Endothelial cell of hepatic sinusoid (primary cell): Measurements from ENCODE around the gene BUD23.
"Not testable (repeated sequence)": the region's sequence is repeated elsewhere in the genome, so short reads cannot be mapped to it uniquely, and the experiment has no call there.

Experiments used
- in situ Hi-C: cut with HindIII; loops from 2 replicates; pipeline ENCODE4 v1.10.0; 2017; ENCODE audit warnings: low sequenced_read_pairs

Gene BUD23

DNA sequence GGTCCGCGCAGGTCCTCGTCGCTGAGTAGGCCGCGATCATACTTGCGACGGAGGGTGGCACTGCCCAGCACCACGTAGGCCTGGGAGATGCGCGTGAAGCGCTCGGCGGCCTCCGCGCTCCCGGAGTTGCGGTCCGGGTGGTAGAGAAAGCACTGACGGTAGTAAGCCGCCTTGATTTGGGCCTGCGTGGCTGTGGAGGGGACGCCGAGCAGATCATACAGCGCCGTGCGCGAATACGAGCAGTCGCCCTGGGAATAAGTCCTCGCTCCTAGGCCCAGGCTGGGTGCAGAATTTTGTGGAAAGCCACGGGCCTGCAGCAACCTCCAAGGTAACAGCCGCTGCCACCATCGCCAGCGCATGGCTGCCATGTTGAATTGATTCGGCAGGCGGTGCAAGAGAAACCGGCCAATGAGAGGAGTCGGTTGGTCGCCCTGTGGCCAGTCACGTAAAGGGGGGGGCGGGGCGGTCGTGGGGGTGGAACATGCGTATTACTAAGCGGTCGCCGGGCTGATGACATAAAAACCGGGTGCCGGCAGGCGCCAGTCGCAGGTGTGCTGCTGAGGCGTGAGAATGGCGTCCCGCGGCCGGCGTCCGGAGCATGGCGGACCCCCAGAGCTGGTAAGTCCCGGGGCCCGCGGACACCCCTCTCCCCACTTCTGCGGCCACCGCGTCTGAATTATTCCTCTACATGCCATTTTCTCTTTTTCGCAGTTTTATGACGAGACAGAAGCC, at the start of gene BUD23, which contains the start of gene DNAJC30:
TSS of gene BUD23 (plus strand) at position 542 of the 732 bp plus-strand sequence. CDS start at position 571, 29 bp downstream.
TSS of gene DNAJC30 (minus strand) at position 398 of the 732 bp plus-strand sequence. CDS start at position 368, 30 bp downstream.
- in situ Hi-C loops, result no loop called here

GRCh38 chr7:73633844-73634243, 49.6 kb upstream of the BUD23 start:
- in situ Hi-C loops, result no loop called here

DNA sequence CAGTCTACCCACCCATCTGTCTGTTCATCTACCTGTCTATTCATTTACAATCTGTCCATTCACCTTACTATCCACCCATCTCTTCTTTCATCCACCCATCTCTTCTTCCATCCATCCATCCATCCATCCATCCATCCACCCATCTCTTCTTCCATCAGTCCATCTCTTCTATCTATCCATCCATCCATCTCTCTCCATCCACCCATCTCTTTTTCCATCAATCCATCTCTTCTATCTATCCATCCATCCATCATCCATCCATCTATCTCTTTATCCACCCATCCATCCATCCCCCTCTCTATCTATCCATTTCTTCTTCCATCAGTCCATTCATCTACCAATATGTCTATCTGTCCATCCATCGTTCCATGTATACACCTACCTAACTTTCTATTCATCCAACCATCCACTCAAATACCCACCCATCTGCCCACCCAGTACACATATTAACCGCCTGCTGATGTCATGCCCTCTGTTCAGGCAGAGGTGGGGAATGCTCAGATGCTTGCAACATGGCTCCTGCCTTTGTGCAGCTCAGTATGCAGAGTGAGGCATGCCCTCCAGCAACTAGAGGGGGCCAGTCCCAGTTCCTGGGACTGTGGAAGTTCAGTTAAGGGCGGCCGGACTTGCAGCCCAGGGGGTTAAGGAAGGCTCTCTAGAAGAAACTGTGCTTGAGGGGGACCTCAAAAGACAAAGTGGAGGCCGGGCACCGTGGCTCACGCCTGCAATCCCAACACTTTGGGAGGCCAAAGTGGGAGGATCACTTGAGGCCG, 47.8 kb upstream of the BUD23 start:
- in situ Hi-C loops, result no loop called here

DNA sequence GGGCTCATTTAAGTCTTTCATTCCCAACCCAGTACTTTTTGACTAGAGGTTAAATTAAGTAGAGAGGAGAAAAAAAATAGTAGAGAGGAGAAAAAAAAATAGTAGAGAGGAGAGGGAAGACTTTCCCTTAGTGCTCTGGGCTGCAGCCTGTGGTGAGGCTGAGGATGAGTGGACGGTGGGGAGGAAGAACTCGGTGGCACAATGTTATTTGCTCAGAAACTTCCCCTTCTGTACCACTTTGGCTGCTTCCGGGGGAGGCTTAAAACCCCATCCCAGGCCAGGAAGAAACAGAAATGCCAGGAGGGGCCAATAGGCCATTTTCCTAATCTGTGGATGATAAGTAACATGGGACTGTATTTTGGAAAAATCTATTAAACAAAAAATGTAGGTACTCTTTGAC, 44.5 kb upstream of the BUD23 start:
- in situ Hi-C loops, result no loop called here

DNA sequence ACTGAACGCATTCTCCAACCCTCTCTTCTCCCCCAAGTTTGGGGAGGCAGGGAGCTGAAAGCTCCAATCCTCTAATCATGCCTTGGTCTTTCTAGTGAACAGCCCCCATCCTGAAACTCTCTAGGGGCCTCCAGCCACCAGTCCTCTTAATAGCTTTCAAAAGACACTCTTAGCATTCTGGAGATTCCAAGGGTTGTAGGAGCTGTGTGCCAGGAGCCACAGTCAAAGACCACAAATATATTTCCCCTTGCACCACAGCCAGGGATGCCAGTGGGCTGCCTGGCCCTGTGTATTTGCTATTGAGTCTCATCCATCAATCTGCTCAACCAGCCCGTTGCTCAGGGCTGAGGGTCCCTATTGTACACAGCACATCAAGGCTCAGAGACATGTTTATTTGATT, 40.6 kb upstream of the BUD23 start:
- in situ Hi-C loops, result no loop called here

DNA sequence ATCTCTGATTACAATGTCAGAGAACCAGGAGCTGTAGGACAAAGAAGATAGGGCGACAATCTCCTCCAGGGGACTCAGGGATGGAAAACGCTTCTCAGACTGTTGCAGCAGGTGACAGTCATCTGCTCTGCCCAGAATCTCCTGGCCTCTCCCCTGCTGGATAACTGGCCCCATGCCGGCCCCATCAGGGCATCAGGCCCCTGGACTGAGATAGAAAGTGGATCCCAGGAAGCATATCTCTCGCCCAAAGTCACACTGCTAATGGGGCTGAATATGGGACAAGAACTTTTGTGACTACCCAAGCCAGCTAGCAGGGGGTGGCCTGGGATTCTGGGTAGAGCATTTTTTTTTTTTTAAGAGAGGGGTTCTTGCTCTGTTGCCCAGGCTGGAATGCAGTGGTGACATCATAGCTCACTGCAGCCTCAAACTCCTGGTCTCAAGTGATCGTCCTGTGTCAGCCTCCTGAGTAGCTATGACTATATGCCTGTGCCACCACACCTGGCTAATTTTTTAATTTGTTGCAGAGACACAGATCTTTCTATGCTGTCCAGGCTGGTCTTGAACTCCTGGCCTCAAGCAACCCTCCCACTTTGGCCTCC, 38.6 kb upstream of the BUD23 start:
- in situ Hi-C loops, result no loop called here

GRCh38 chr7:73645643-73646174, 37.7 kb upstream of the BUD23 start:
- in situ Hi-C loops, result no loop called here

GRCh38 chr7:73646785-73647724, 36.3 kb upstream of the BUD23 start:
- in situ Hi-C loops, result no loop called here

GRCh38 chr7:73647725-73648592, 35.4 kb upstream of the BUD23 start:
- in situ Hi-C loops, result no loop called here

DNA sequence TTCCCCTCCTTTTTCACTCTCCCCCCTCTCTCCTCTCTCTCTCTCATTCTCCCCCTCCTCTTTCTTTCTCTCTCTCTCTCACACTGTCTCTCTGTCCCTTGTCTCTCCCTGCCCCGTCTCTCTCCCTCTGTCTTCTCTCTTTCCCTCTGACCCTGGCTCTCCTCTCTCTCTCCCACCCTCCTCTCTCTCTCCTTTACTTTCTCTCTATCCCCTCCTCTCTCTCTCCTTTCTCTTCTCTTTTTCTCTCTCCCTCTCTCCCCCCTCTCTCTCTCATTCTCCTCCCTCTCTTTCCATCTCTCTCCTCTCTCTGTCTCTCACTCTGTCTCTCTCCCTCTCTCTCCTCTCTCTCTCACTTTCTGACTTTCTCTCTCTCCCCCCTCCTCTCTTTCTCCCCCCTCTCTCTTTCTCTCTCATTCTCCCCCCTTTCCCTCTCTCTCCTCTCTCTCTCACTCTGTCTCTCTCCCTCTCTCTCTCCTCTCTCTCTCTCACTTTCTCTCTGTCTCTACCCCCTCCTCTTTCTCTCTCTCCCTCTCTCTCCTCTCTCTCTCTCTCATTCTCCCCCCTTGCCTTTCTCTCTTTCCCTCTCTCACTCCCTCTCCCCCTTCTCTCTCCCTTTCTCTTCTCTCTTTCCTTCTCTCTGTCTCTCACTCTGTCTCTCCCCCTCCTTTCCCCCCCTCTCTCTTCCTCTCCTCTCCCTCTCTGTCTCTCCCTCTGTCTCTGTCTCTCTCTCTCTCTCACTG, 34.6 kb upstream of the BUD23 start:
- in situ Hi-C loops, result no loop called here

DNA sequence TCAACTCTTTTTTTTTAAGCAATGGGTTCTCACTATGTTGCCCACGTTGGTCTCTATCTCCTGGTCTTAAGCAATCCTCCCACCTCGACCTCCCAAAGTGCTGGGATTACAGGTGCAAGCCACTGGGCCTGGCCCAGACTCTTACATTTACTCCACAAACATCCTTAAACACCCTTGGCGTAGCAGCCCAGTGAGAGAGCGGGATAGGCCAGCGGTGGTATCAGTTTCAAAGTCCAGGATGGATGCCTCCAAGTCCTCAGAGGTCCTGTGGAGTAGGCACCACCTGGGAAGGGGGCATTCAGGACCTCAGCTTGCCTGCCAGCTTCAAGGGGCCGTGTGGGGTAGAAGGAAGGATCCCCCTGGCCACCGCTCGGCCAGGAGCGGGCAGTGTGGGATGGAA, 33.8 kb upstream of the BUD23 start:
- in situ Hi-C loops, result no loop called here

DNA sequence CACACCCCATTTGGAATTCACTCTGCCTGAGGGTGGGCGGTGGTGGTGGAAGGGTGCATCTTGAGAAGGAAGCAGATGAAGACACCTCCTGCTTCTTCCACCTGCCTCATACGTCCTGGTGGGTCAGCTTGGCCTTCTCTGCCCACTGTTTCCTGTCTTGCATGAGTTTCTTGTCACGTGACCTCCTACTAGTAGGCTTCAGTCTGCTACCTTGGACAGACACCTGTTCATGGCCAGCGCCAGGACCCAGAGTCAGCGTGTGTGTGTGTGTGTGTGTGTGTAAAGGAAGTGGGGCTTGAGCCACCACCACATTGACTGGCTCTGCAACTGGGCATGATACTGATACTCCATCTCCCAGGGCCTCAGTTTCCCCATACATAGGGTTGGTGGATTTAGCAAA, 32.9 kb upstream of the BUD23 start:
- in situ Hi-C loops, result no loop called here

DNA sequence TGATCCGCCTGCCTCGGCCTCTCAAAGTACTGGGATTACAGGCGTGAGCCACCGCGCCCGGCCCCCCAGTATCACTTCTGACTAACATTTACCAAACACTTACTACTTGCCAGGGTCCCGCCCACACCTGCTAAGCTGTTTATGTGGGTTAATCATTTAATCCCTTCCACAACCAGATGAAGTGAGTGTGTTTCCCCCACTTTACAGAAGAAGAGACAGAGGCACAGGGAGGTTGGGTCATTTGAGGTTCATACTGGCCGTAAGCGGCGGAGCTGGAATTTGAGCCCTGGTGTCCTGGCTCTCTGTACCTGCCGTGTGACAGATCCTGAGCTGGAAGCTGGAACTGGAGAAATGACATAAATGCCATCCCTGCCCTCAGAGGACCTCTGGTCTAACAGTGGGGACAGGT, 30.9 kb upstream of the BUD23 start:
- in situ Hi-C loops, result no loop called here

GRCh38 chr7:73655309-73655708, 28.1 kb upstream of the BUD23 start:
- in situ Hi-C loops, result not testable (repeated sequence)

DNA sequence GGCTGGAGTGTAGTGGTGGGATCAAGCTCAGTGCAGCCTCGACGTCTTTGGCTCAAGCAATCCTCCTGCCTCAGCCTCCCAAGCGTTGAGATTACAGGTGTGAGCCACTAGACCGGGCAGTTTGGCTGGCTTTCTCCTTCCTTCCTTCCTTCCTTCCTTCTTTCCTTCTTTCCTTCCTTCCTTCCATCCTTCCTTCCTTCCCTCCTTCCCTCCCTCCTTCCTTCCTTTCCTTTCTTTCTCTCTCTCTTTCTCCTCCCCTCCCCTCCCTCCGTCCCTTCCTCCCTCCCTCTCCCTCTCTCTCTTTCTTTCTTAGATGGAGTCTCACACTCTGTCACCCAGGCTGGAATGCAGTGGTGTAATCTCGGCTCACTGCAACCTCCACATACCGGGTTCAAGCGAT, 23.4 kb upstream of the BUD23 start:
- in situ Hi-C loops, result no loop called here

DNA sequence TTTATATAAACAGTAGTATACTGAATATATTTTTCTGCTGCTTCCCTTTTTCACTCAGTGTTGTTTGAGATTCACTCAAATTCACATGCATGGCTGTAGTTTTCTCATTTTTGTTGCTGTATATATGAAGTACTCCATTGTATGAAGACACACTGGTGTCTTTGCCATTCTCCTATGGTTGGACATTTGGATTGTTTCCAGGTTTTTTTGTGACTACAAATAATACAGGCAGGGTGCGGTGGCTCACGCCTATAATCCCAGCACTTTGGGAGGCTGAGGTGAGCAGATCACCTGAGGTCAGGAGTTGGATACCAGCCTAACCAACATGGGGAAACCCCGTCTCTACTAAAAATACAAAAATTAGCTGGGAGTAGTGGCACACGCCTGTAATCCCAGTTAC, 22.8 kb upstream of the BUD23 start:
- in situ Hi-C loops, result not testable (repeated sequence)

DNA sequence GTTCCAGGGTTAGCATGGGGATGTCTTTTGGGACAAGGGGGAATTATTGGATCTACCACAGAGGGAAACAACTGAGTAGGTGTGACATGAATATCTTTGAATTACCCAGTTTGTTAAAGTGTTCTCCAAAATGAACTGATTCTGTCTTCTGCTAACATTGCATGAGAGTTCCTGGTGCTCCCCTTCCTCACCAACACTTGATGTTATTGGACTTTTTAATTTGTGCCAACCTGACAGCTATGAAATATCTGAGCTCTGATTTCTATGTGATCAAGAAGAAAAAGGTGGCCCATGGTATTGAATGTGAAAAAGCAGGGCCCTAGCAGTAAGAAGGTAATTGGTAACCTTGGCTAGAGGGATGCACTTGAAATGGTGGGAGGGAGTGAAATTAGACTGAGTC, 20.4 kb upstream of the BUD23 start:
- in situ Hi-C loops, result no loop called here

DNA sequence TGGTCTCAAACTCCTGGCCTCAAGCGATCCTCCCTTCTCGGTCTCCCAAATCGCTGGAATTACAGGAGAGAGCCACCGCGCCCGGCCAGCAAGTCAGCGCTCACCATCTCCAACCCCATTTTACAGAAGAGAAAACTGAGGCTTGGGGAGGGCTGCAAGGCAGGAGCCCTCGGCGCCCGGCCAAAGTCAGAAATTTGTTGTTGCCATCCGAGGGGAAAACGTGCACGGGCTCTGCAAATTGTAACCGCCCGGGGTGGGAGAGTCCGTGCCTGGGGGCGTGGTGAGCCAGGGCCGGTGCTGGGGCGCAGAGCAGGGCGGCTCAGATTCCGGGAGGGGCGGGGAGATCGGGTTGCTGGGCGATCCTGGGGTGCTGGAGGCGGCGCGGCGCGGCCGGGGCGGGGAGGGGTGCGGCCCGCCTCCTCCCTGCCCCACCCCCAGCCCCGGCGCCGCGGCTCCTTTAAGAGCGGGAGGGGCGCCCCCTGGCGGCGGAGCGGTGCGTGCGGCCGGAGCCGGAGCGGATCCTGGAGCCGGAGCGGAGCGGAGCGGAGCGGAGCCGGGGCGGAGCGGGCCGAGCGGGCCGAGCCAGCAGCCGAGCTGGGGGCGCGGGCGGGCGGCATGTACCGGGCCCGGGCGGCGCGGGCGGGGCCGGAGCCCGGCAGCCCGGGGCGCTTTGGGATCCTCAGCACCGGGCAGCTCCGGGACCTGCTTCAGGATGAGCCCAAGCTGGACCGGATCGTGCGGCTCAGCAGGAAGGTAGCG, 15.9 kb upstream of the BUD23 start, which contains the start of gene VPS37D:
TSS of gene VPS37D (plus strand) at position 488 of the 759 bp plus-strand sequence. CDS start at position 616, 128 bp downstream.
- in situ Hi-C loops, result no loop called here
